ENCODE measurements around the gene TMEM259.
A peak's percentile ranks its signal among the peaks of the same experiment; 100 is the strongest.

Gene TMEM259

GRCh38 chr19:1020868-1021425 lies at the start of gene TMEM259:
Gene TMEM259 (minus strand): TSS chr19:1021123. CDS start chr19:1020996, 127 bp downstream.
- DNase-seq = peak; percentile 98

GRCh38 chr19:1070576-1070930 lies 49.6 kb upstream of the TMEM259 start:
- DNase-seq = no peak

- DNase-seq = no peak
These were observed 48.3 kb upstream of the TMEM259 start for GRCh38 chr19:1069009-1069779.

- DNase-seq = no peak
These were observed 47.4 kb upstream of the TMEM259 start for GRCh38 chr19:1068009-1069001.

GRCh38 chr19:1067341-1067957 lies 46.5 kb upstream of the TMEM259 start:
- DNase-seq = no peak

- DNase-seq = no peak
These were observed 45.9 kb upstream of the TMEM259 start, which contains the start of gene ARHGAP45 for GRCh38 chr19:1066748-1067340. Gene ARHGAP45 (plus strand): TSS chr19:1067167. CDS start chr19:1067406, 239 bp downstream.

GRCh38 chr19:1066251-1066747 lies 45.4 kb upstream of the TMEM259 start:
- no peak for DNase-seq

GRCh38 chr19:1065606-1066109 lies 44.7 kb upstream of the TMEM259 start:
- no peak for DNase-seq

GRCh38 chr19:1064661-1065605 lies 44.0 kb upstream of the TMEM259 start:
- DNase-seq = no peak

- no peak for DNase-seq
These were observed 43.2 kb upstream of the TMEM259 start for GRCh38 chr19:1063909-1064660.

- no peak for DNase-seq
These were observed 42.3 kb upstream of the TMEM259 start for GRCh38 chr19:1063030-1063908.

GRCh38 chr19:1062387-1063029 lies 41.6 kb upstream of the TMEM259 start:
- no peak for DNase-seq

- no peak for DNase-seq
These were observed 41.1 kb upstream of the TMEM259 start for GRCh38 chr19:1061987-1062386.

- no peak for DNase-seq
These were observed 39.8 kb upstream of the TMEM259 start for GRCh38 chr19:1060689-1061088.

GRCh38 chr19:1058112-1058511 lies 37.2 kb upstream of the TMEM259 start:
- no peak for DNase-seq

- no peak for DNase-seq
These were observed 36.4 kb upstream of the TMEM259 start for GRCh38 chr19:1057176-1057855.

- DNase-seq = no peak
These were observed 35.1 kb upstream of the TMEM259 start for GRCh38 chr19:1055886-1056620.

Measured in NCI-H2029 treated with DMSO at 0.1 percent for 48 hours (cell line).